ENCODE measurements around the gene PDCD11.

DNA sequence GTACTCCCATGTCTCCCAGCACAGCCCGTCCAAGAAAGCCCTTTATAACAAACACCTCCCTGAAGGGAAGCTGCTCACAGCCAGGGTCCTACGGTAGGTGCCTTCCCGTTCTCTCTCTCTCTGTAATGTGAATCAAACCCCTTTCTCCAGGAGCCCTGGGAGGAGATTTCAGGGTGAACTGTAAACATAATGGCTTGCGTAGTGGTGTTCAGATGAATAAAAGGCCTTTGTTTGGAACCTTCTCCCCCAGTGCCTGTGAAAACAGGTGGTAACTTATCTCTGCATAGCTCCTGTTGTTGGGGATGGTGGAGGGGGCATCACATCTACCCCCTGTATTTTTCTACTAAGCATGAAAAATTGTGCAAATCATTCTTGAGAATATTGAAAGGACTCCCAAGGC, 43.4 kb downstream of the PDCD11 start:
- TF ChIP-seq, protein P1, sequence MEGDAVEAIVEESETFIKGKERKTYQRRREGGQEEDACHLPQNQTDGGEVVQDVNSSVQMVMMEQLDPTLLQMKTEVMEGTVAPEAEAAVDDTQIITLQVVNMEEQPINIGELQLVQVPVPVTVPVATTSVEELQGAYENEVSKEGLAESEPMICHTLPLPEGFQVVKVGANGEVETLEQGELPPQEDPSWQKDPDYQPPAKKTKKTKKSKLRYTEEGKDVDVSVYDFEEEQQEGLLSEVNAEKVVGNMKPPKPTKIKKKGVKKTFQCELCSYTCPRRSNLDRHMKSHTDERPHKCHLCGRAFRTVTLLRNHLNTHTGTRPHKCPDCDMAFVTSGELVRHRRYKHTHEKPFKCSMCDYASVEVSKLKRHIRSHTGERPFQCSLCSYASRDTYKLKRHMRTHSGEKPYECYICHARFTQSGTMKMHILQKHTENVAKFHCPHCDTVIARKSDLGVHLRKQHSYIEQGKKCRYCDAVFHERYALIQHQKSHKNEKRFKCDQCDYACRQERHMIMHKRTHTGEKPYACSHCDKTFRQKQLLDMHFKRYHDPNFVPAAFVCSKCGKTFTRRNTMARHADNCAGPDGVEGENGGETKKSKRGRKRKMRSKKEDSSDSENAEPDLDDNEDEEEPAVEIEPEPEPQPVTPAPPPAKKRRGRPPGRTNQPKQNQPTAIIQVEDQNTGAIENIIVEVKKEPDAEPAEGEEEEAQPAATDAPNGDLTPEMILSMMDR (IDR thresholded peaks at IDR 0.05), result no peak
- no peak for TF ChIP-seq POLR2A (IDR thresholded peaks at IDR 0.05)

Data from esophagus squamous epithelium (tissue), 4 donors.